Liver (tissue), 9 donors: ENCODE results near the gene ATP7B. TPM values are rescaled to one million over a fixed set of nuclear protein-coding genes. Genes with fewer than 3 reads are reported as not detected.

Experiments used
- DNase-seq: peaks from one replicate; pipeline ENCODE4 v3.0.0-alpha.2; 2017; ENCODE audit warnings: low spot score
- H3K27ac ChIP-seq, 2 donors: one replicate each; pipeline ENCODE4 v1.7.0; 2013; ENCODE audit warnings: inconsistent platforms in 2 of 2, low read length in 2 of 2, control low read depth in 1 of 2, low read depth in 1 of 2, mild to moderate bottlenecking in 1 of 2
- H3K27me3 ChIP-seq, 4 donors: one replicate each; pipeline versions ENCODE4 v1.6.1 to v1.7.0; 2013; ENCODE audit warnings: low read length in 3 of 4, inconsistent platforms in 1 of 4, mild to moderate bottlenecking in 1 of 4, moderate library complexity in 1 of 4; ENCODE audit not compliant: control insufficient read depth in 4 of 4, insufficient read depth in 4 of 4
- H3K36me3 ChIP-seq, 4 donors: one replicate each; pipeline versions ENCODE4 v1.6.1 to v1.7.0; 2013; ENCODE audit warnings: low read length in 3 of 4, mild to moderate bottlenecking in 3 of 4, low read depth in 1 of 4, moderate library complexity in 1 of 4; ENCODE audit not compliant: control insufficient read depth in 4 of 4, insufficient read depth in 3 of 4
- H3K4me1 ChIP-seq, 4 donors: one replicate each; pipeline versions ENCODE4 v1.6.1 to v1.7.0; 2013; ENCODE audit warnings: low read length in 3 of 4, mild to moderate bottlenecking in 3 of 4, moderate library complexity in 1 of 4; ENCODE audit not compliant: control insufficient read depth in 4 of 4, insufficient read depth in 4 of 4
- H3K4me3 ChIP-seq, 3 donors: one replicate each; pipeline versions ENCODE4 v1.6.1 to v1.7.0; 2013; ENCODE audit warnings: low read length in 3 of 3, control low read depth in 1 of 3, low read depth in 1 of 3, mild to moderate bottlenecking in 1 of 3
- H3K9ac ChIP-seq, 2 donors: one replicate each; pipeline ENCODE4 v1.7.0; 2013; ENCODE audit warnings: low read length in 2 of 2, mild to moderate bottlenecking in 2 of 2, moderate library complexity in 2 of 2, control low read depth in 1 of 2, low read depth in 1 of 2
- H3K9me3 ChIP-seq, 4 donors: one replicate each; pipeline versions ENCODE4 v1.6.1 to v1.7.0; 2013; ENCODE audit warnings: low read length in 3 of 4; ENCODE audit not compliant: control insufficient read depth in 4 of 4
- CTCF ChIP-seq: fragments of 150-350 bp; IDR thresholded peaks from 2 replicates; pipeline ENCODE4 v1.5.1; 2017; ENCODE audit warnings: improper control_type of control experiment, low read depth, low read length; ENCODE audit not compliant: missing input control
- EGR1 ChIP-seq, 2 donors: IDR thresholded peaks; 2 replicates each; pipeline ENCODE4 v1.6.1; 2016 to 2018; ENCODE audit warnings: antibody characterized with exemption in 2 of 2, low read depth in 2 of 2
- FOXA1 ChIP-seq: IDR thresholded peaks from 2 replicates; pipeline ENCODE4 v1.6.1; 2016; ENCODE audit warnings: antibody characterized with exemption
- FOXA2 ChIP-seq: IDR thresholded peaks from 2 replicates; pipeline ENCODE4 v1.6.1; 2016; ENCODE audit warnings: antibody characterized with exemption
- GABPA ChIP-seq, 2 donors: IDR thresholded peaks in 1 of 2; conservative IDR thresholded peaks in 1 of 2; 2 replicates each; pipeline ENCODE4 v1.6.1; 2016; ENCODE audit warnings: antibody characterized with exemption in 2 of 2, mild to moderate bottlenecking in 1 of 2, moderate library complexity in 1 of 2
- HNF4A ChIP-seq, 2 donors: conservative IDR thresholded peaks; 2 replicates each; pipeline ENCODE4 v1.6.1; 2016; ENCODE audit warnings: antibody characterized with exemption in 2 of 2, mild to moderate bottlenecking in 2 of 2
- HNF4G ChIP-seq: IDR thresholded peaks from 2 replicates; pipeline ENCODE4 v1.6.1; 2016; ENCODE audit warnings: antibody characterized with exemption
- JUND ChIP-seq, 2 donors: IDR thresholded peaks; 2 replicates each; pipeline ENCODE4 v1.6.1; 2016; ENCODE audit warnings: antibody characterized with exemption in 2 of 2
- NR2F2 ChIP-seq: IDR thresholded peaks from 2 replicates; pipeline ENCODE4 v1.6.1; 2016; ENCODE audit warnings: antibody characterized with exemption
- RAD21 ChIP-seq, 2 donors: IDR thresholded peaks; 2 replicates each; pipeline ENCODE4 v1.6.1; 2016; ENCODE audit warnings: antibody characterized with exemption in 2 of 2, mild to moderate bottlenecking in 2 of 2
- RXRA ChIP-seq, 2 donors: IDR thresholded peaks; 2 replicates each; pipeline ENCODE4 v1.6.1; 2017 to 2018; ENCODE audit warnings: antibody characterized with exemption in 2 of 2, mild to moderate bottlenecking in 1 of 2
- SP1 ChIP-seq: IDR thresholded peaks from 2 replicates; pipeline ENCODE4 v1.6.1; 2018; ENCODE audit warnings: antibody characterized with exemption, mild to moderate bottlenecking
- TAF1 ChIP-seq: conservative IDR thresholded peaks from 2 replicates; pipeline ENCODE4 v1.6.1; 2016; ENCODE audit warnings: antibody characterized with exemption, mild to moderate bottlenecking
- YY1 ChIP-seq: IDR thresholded peaks from 2 replicates; pipeline ENCODE4 v1.6.1; 2016; ENCODE audit warnings: antibody characterized with exemption, mild to moderate bottlenecking
- WGBS: extraction: QIAGEN DNeasy Blood & Tissue Kit; methylation state at CpG from one replicate; pipeline ENCODE4 v1.1.7; 2013; 5-methylcytosine and 5-hydroxymethylcytosine counted together
- polyA plus RNA-seq, 2 donors: library from polyadenylated mRNA; stranded (reverse) in 1 of 2; unstranded in 1 of 2; fragments of 200-250 nt in 1 of 2; fragments of >200 nt in 1 of 2; fragmentation: Nextera tagmentation in 1 of 2; extraction: Ambion mirVana in 1 of 2; gene quantifications; one replicate each; pipeline versions ENCODE4 v1.2.1 to v1.2.3, GENCODE V29; 2013 to 2015
- total RNA-seq, 2 donors: library from RNA; depleted of rRNA; stranded (reverse); fragments of >200 nt; gene quantifications; one replicate each; pipeline ENCODE4 v1.2.3, GENCODE V29; 2014
- TF ChIP-seq, protein P1 (sequence below): IDR thresholded peaks from 2 replicates; pipeline ENCODE4 v1.6.1; 2016; ENCODE audit warnings: antibody characterized with exemption
- TF ChIP-seq, protein P2 (sequence below): IDR thresholded peaks from 2 replicates; pipeline ENCODE4 v1.6.1; 2016; ENCODE audit warnings: antibody characterized with exemption
- TF ChIP-seq, protein P3 (sequence below): IDR thresholded peaks from 2 replicates; pipeline ENCODE4 v1.6.1; 2016; ENCODE audit warnings: antibody characterized with exemption
- TF ChIP-seq, protein P4 (sequence below): IDR thresholded peaks from 2 replicates; pipeline ENCODE4 v1.6.1; 2016; ENCODE audit warnings: antibody characterized with exemption, mild to moderate bottlenecking
- donor health status: healthy.
- donor health status: healthy.
- donor health status: healthy.
- donor health status: healthy.
- donor health status: healthy.

The ATP7B gene
- total and polyA plus RNA-seq, 4 donors: 8.0 to 37.7 (median 22.1) TPM

DNA sequence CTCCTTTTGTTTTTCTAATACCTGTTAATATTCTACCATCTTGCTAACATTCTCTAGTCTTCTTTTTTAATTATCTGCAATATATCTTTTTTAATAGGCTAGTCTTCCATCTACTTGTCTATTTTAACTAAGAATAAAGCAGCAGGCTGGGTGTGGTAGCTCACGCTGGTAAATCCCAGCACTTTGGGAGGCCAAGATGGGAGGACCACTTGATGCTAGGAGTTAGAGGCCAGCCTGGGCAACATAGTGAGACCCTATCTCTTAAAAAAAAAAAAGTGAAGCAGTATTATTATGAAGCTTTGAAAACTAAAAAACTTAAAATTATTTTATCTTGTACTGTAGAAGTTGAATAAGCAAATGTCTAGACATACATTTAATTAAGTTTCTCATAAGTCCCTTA lies 16.6 kb upstream of the ATP7B start:
- no peak for DNase-seq
- 99% methylated on average over 1 of the region's 1 CpG for WGBS
- H3K4me3 ChIP-seq: no peak overlapping the region
- H3K9me3 ChIP-seq: no peaks in the 10 kb centered on the region
- TF ChIP-seq HNF4G (no peak), RXRA (IDR thresholded peaks at IDR 0.05) (no peak), SP1 (no peak), FOXA1 (no peak)
- TF ChIP-seq, protein P1, sequence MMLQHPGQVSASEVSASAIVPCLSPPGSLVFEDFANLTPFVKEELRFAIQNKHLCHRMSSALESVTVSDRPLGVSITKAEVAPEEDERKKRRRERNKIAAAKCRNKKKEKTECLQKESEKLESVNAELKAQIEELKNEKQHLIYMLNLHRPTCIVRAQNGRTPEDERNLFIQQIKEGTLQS: no peak
- no peak overlapping the region for H3K9ac ChIP-seq
- no peaks in the 10 kb centered on the region for H3K27me3 ChIP-seq
- peaks cover 6 to 25% (median 22%) of the 10 kb centered on the region in 4 donors for H3K4me1 ChIP-seq
- peaks cover 0 to 10% (median 4%) of the 10 kb centered on the region in 4 donors for H3K36me3 ChIP-seq
- no peak overlapping the region for H3K27ac ChIP-seq

DNA sequence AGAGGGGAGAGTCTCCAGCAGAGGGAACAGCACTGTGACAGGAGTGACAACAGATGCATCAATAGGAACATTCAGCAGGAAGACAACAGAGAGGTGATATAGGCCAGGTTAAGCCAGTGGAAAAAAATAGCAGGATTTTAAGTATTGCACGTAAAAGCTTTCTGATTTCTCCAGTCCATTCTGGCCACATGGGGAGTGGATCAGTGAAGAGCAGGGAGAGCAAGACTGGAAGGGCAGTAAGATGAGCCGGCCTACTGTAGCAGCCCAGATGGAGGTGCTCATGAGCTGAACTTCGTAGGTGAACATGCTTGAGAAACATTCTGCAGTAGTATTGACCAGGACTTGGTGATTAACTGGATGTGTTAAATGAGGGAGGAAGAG lies 15.0 kb upstream of the ATP7B start:
- Histone ChIP-seq H3K9ac (no peak overlapping the region), H3K36me3 (peaks cover 0 to 10% (median 5%) of the 10 kb centered on the region in 4 donors), H3K9me3 (no peaks in the 10 kb centered on the region), H3K27ac (no peak overlapping the region), H3K4me1 (peaks cover 6 to 25% (median 22%) of the 10 kb centered on the region in 4 donors), H3K4me3 (no peak overlapping the region), H3K27me3 (no peaks in the 10 kb centered on the region)
- WGBS: 92% methylated on average over 3 of the region's 3 CpGs
- DNase-seq: no peak
- TF ChIP-seq, protein P1: no peak
- TF ChIP-seq RAD21 (IDR thresholded peaks at IDR 0.05) (peak in 1 of 2 donors; percentile 43), YY1 (no peak)

DNA sequence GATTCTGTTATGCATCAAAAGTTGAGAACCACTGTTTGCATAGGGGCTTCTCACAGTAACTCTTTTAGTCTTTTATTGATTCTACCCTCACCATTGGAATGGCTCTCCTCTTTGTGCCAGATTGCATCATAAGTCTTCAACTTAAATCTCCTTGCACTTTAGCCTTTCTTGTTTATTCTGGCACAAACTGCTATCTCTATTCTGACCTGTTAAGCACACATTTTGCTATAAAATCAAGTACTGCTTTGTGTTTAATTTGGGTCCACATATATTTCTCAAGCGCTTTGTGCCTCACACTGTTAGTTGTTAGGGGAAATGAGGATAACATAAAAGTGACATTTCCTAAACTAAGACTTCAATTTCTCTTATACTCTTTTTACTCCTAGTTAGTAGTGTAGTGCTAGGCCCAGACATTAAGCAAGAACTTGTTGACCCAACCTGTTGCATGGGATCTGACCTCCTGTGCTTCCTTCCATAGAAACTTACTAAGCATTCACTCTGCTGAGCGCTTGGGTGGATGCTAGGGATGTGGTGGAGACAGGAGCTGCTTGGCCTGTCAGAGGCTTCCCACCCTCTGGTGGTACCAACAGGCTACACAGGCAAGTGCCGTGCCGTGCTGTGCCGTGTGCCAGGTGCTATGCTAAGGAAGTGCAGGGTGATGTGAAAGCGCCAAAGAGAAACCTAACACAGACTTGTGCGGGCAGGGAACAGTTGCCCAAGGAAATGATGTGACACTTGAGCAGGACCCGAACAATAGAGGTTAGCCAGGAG lies 14.4 kb upstream of the ATP7B start:
- peaks cover 6 to 25% (median 22%) of the 10 kb centered on the region in 4 donors for H3K4me1 ChIP-seq
- H3K27me3 ChIP-seq: no peaks in the 10 kb centered on the region
- H3K9me3 ChIP-seq: no peaks in the 10 kb centered on the region
- peak overlapping the region in 1 of 3 donors; percentile 10 for H3K4me3 ChIP-seq
- H3K36me3 ChIP-seq: peaks cover 1 to 13% (median 7%) of the 10 kb centered on the region in 4 donors
- DNase-seq: no peak
- 71% methylated on average over 8 of the region's 8 CpGs for WGBS
- peak overlapping the region in 1 of 2 donors; percentile 13 for H3K27ac ChIP-seq
- H3K9ac ChIP-seq: no peak overlapping the region
- TF ChIP-seq SP1 (peak; percentile 85), HNF4A (conservative IDR thresholded peaks at IDR 0.05) (peak; percentile 93 to 94), YY1 (peak; percentile 77), FOXA1 (peak; percentile 80), GABPA (IDR thresholded peaks at IDR 0.05 in 1 of 2, conservative IDR thresholded peaks at IDR 0.05 in 1 of 2) (peak in 1 of 2 donors; percentile 44), TAF1 (no peak), RXRA (IDR thresholded peaks at IDR 0.05) (peak; percentile 86 to 88), JUND (IDR thresholded peaks at IDR 0.05) (peak; percentile 86), NR2F2 (peak; percentile 93), EGR1 (IDR thresholded peaks at IDR 0.05; ENCODE audit: low read depth in 2 of 2) (no peak), FOXA2 (peak; percentile 97), HNF4G (peak; percentile 83), RAD21 (IDR thresholded peaks at IDR 0.05) (peak; percentile 38 to 47), CTCF (peak; percentile 3)
- TF ChIP-seq, protein P2, sequence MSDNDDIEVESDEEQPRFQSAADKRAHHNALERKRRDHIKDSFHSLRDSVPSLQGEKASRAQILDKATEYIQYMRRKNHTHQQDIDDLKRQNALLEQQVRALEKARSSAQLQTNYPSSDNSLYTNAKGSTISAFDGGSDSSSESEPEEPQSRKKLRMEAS: peak; percentile 48
- TF ChIP-seq, protein P1: peak; percentile 92
- TF ChIP-seq, protein P3, sequence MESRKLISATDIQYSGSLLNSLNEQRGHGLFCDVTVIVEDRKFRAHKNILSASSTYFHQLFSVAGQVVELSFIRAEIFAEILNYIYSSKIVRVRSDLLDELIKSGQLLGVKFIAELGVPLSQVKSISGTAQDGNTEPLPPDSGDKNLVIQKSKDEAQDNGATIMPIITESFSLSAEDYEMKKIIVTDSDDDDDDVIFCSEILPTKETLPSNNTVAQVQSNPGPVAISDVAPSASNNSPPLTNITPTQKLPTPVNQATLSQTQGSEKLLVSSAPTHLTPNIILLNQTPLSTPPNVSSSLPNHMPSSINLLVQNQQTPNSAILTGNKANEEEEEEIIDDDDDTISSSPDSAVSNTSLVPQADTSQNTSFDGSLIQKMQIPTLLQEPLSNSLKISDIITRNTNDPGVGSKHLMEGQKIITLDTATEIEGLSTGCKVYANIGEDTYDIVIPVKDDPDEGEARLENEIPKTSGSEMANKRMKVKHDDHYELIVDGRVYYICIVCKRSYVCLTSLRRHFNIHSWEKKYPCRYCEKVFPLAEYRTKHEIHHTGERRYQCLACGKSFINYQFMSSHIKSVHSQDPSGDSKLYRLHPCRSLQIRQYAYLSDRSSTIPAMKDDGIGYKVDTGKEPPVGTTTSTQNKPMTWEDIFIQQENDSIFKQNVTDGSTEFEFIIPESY: peak; percentile 79
- TF ChIP-seq, protein P4, sequence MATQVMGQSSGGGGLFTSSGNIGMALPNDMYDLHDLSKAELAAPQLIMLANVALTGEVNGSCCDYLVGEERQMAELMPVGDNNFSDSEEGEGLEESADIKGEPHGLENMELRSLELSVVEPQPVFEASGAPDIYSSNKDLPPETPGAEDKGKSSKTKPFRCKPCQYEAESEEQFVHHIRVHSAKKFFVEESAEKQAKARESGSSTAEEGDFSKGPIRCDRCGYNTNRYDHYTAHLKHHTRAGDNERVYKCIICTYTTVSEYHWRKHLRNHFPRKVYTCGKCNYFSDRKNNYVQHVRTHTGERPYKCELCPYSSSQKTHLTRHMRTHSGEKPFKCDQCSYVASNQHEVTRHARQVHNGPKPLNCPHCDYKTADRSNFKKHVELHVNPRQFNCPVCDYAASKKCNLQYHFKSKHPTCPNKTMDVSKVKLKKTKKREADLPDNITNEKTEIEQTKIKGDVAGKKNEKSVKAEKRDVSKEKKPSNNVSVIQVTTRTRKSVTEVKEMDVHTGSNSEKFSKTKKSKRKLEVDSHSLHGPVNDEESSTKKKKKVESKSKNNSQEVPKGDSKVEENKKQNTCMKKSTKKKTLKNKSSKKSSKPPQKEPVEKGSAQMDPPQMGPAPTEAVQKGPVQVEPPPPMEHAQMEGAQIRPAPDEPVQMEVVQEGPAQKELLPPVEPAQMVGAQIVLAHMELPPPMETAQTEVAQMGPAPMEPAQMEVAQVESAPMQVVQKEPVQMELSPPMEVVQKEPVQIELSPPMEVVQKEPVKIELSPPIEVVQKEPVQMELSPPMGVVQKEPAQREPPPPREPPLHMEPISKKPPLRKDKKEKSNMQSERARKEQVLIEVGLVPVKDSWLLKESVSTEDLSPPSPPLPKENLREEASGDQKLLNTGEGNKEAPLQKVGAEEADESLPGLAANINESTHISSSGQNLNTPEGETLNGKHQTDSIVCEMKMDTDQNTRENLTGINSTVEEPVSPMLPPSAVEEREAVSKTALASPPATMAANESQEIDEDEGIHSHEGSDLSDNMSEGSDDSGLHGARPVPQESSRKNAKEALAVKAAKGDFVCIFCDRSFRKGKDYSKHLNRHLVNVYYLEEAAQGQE: no peak
